ENCODE measurements around the gene UBL4B.

UBL4B gene

DNA sequence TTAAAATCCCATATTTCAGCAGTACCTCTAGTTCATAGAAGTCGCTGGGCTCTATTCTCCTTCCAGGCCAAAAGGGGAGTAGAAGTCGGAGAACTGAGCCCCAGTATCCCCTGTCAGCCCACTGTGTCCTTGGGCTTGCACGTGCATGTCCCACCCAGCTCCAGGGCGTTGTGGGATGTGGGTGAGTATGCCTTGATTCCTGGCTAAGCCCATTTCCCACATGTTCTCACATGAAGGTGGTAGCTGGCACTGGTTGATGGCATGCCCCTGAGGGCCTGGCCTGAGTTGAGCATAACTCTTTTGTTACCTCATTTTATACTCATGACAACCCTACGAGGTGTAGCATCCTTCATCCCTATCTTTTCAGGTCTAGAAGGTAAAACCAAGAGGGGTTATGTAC lies 46.0 kb downstream of the UBL4B start:
- DNase-seq (ENCODE audit: low spot score): no peak

DNA sequence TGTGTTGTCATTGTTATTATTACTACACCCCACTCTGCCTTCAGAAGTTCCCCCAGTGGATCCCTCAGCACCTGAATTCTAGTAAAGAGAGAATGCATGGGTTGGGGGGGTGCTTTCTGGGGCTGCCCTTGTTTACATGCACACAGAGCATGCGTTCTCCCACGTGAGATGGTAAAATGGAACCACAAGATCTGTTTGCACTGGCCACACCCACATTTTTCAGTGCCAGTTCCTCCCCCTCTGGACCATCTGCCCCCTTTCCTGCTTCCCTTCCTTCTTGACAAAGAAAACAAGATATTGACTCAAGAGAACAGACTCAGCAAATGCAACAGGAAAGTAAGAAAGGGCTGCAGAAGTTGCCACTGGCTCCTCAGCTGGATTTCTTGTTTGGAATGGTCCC lies 46.9 kb downstream of the UBL4B start:
- no peak for DNase-seq (ENCODE audit: low spot score)

DNA sequence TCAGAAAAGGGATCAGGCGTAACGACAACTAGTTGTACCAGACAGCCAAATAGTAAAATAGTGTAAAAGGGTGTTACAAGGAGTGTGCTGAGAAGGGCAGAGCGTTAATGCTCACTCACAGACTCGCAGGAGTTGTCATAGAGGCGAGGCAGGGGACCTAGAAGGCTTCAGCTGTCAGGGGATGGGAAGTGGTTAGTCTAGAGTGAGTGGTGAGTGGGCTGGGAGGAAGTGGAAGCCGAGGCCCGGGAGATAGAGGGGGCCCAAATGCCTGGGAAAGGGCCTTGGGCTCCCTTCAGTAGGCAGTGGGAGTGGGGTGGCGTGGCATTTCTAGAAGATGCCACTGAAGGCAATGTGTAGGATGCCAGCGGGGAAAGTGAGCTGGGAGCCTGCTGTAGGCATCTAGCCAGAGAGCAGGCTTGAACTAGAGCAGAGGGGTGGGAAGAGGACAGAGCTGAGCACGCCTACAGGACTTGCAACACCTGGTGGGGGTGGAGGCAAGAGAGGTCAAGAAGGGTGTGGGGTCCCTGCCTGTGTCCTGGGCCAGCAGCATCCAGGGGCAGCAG lies 48.4 kb downstream of the UBL4B start:
- no peak for DNase-seq (ENCODE audit: low spot score)

DNA sequence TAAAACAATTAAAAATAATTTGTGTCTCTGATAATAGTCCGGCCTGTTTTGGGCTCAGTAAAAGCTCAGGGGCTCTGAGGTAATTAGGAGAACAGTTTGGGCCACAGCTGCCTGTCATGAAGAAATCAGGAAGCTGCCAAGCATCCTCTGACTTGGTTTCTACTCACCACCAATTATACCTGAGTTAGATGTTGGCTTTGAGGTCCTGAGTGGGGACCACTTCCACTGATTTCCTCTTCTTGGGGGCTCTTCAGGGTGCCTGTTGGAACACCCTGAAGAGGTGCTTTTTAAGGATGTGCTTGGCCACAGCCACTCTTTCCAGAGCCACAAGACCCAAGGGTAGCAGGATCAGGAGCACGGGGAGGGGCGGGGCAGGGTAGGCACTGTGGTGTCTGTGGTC lies 48.9 kb downstream of the UBL4B start:
- DNase-seq (ENCODE audit: low spot score): no peak

DNA sequence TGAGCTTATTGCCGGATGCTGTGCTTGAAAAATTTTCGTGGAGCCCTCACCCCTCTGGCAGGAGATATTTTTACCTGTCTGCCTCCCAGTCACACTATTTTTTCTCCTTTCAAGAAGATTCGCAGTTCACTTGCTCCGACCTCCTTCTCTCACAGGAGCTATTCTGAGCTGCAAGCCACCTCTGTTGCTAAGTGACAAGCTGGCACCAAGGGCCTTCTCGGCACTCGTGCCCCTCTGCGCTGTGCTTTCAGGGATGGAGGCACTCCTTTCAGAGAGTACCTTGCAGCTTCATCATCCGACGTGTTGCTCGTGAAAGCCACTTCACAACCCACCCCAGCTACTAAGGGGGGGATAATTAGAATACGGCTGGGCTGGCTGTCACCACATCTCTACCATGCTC lies 49.6 kb downstream of the UBL4B start:
- DNase-seq (ENCODE audit: low spot score): no peak

All from ecto neural progenitor cell (in vitro differentiated cells).